ENCODE results near the gene NFATC3.

GRCh38 chr16:68233835-68234187 is 148.6 kb downstream of the NFATC3 start:
- TF ChIP-seq POLR2AphosphoS5 (IDR thresholded peaks at IDR 0.05) (no peak), EP300 (IDR thresholded peaks at IDR 0.05) (no peak)

Data from sigmoid colon (tissue), 4 donors.